Progenitor cell of endocrine pancreas (in vitro differentiated cells): ENCODE measurements around the gene FARSB. TPM values are rescaled to one million over a fixed set of nuclear protein-coding genes. Genes with fewer than 3 reads are reported as not detected.

Experiments
- DNase-seq: peaks from one replicate; pipeline ENCODE4 v3.0.0; 2021; ENCODE audit warnings: low spot score; ENCODE audit not compliant: unreplicated experiment
- H3K27ac Mint-ChIP-seq: 2 replicates; pipeline ENCODE4 v1.8.0; 2021; ENCODE audit warnings: mild to moderate bottlenecking, moderate library complexity, mixed read lengths
- H3K27me3 Mint-ChIP-seq: 2 replicates; pipeline ENCODE4 v1.8.0; 2021; ENCODE audit warnings: mixed read lengths
- H3K36me3 Mint-ChIP-seq: 2 replicates; pipeline ENCODE4 v1.8.0; 2022; ENCODE audit warnings: mixed read lengths; ENCODE audit not compliant: insufficient read depth
- H3K4me1 Mint-ChIP-seq: 2 replicates; pipeline ENCODE4 v1.8.0; 2021; ENCODE audit warnings: low read depth, mixed read lengths
- H3K4me3 Mint-ChIP-seq: 2 replicates; pipeline ENCODE4 v1.8.0; 2021; ENCODE audit warnings: low read depth, mild to moderate bottlenecking, moderate library complexity, mixed read lengths
- H3K9me3 Mint-ChIP-seq: 2 replicates; pipeline ENCODE4 v1.8.0; 2021; ENCODE audit warnings: low read depth, mixed read lengths
- CTCF ChIP-seq: fragments of 200-600 bp; sonication (generic); IDR thresholded peaks from one replicate; pipeline ENCODE4 v1.5.0; 2021; ENCODE audit warnings: antibody characterized with exemption, mild to moderate bottlenecking; ENCODE audit not compliant: unreplicated experiment
- total RNA-seq: library from RNA; stranded (reverse); gene quantifications from 2 replicates; pipeline ENCODE4 v1.2.1, GENCODE V29; 2021

Gene FARSB
- total RNA-seq, 1 donor from 2014 or later: 18.5 TPM

- Mint-ChIP-seq H3K27me3 (no peaks in the 10 kb centered on the region), H3K36me3 (peaks cover 10% of the 10 kb centered on the region), H3K27ac (no peak overlapping the region), H3K9me3 (peaks cover 6% of the 10 kb centered on the region), H3K4me3 (no peak overlapping the region), H3K4me1 (no peaks in the 10 kb centered on the region)
- DNase-seq: no peak
- no peak for TF ChIP-seq CTCF
Measured at GRCh38 chr2:222526480-222527277, 129.2 kb downstream of the FARSB start.

DNA sequence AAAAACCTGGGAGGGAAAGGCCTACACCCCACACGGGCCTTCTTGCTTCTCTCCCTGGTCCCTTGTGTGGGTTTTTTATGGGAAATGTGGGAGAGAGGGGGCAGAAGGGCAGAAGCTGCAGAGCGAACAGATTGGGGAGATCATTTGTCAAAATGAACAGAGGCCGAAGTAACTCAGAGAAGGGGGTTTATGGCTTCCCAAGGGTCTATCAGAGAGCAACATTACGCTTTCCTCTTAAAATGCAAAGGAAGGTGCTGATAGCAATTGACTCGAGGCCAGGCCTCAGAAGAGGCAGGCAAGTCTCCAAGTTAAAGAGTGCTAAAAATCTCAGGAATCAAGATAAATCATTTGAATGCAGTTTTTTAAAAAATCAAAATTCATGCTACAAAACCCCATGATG, 130.1 kb downstream of the FARSB start:
- Mint-ChIP-seq H3K9me3 (peaks cover 6% of the 10 kb centered on the region), H3K27me3 (no peaks in the 10 kb centered on the region), H3K4me3 (no peak overlapping the region), H3K27ac (no peak overlapping the region), H3K4me1 (no peaks in the 10 kb centered on the region), H3K36me3 (peaks cover 10% of the 10 kb centered on the region)
- TF ChIP-seq CTCF: no peak
- DNase-seq: no peak

GRCh38 chr2:222523783-222524544, 131.9 kb downstream of the FARSB start:
- no peak for DNase-seq
- Mint-ChIP-seq H3K9me3 (peaks cover 3% of the 10 kb centered on the region), H3K27ac (no peak overlapping the region), H3K4me3 (no peak overlapping the region), H3K36me3 (peaks cover 6% of the 10 kb centered on the region), H3K27me3 (peaks cover 5% of the 10 kb centered on the region), H3K4me1 (no peaks in the 10 kb centered on the region)
- no peak for TF ChIP-seq CTCF

DNA sequence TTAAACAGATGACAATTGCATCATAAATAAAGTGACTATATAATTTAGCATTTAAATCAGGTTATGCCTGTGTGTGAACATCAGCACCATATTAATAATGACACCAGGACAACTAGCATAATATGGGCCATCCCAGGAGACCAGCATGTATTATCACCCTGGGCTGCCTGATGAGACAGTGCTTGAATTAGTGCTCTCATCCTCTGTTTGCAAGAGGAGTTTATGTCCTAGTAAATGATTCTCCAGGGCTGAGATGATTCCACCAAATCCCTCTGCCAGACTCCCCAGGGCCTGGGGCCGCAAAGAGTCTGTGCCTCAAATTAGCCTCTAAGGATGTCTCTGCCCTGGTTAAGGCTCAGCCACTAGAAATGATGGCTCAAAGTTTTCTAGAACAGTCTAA, 133.8 kb downstream of the FARSB start:
- H3K27me3 Mint-ChIP-seq: peaks cover 12% of the 10 kb centered on the region
- H3K36me3 Mint-ChIP-seq: peaks cover 6% of the 10 kb centered on the region
- H3K9me3 Mint-ChIP-seq: peaks cover 3% of the 10 kb centered on the region
- H3K4me3 Mint-ChIP-seq: no peak overlapping the region
- no peak for DNase-seq
- H3K4me1 Mint-ChIP-seq: peaks cover 4% of the 10 kb centered on the region
- no peak for TF ChIP-seq CTCF
- no peak overlapping the region for H3K27ac Mint-ChIP-seq

DNA sequence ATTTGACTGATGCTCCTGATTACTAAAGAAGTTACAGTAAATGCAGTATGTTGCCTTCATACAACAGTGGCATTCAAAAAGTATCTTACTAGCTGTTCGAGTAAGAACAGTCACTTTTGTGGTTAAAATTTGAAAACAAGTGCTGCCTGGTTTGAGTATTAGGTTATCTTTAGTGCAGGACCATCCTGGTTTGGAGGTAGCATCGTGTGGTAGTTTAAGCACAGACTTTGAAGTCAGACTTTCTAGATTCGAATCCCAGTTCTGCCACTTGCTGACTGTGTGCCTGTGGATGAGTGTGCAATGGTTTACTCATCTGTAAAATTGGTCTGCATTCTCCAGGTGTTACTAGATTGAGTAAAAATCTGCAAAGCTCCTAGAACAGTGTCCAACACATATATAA, 134.8 kb downstream of the FARSB start:
- peaks cover 14% of the 10 kb centered on the region for H3K27me3 Mint-ChIP-seq
- DNase-seq: no peak
- peaks cover 7% of the 10 kb centered on the region for H3K4me1 Mint-ChIP-seq
- H3K9me3 Mint-ChIP-seq: peaks cover 2% of the 10 kb centered on the region
- H3K36me3 Mint-ChIP-seq: peaks cover 6% of the 10 kb centered on the region
- no peak for TF ChIP-seq CTCF
- no peak overlapping the region for H3K27ac Mint-ChIP-seq
- H3K4me3 Mint-ChIP-seq: no peak overlapping the region

Other genes starting within 250 kb of the FARSB start
- 14.2 and 19.8 TPM in 2 replicates for gene SGPP2, start 231.5 kb downstream of the FARSB start, total RNA-seq
- 0.74 and 0.98 TPM in 2 replicates for gene MOGAT1, start 15.6 kb upstream of the FARSB start, total RNA-seq
- 66.9 and 73.8 TPM in 2 replicates for gene ACSL3, start 204.9 kb upstream of the FARSB start, total RNA-seq